IPS-18c (cell line): ENCODE results near the gene KCNE1.
"Not testable (repeated sequence)": the region's sequence is repeated elsewhere in the genome, so short reads cannot be mapped to it uniquely, and the experiment has no call there.

Experiments
- H3K4me3 ChIP-seq: 2 replicates; pipeline ENCODE4 v1.7.0; 2013; ENCODE audit warnings: low read depth, mild to moderate bottlenecking, low read length, moderate library complexity; ENCODE audit not compliant: insufficient read depth
- H3K9me3 ChIP-seq: one replicate; pipeline ENCODE4 v1.6.1; 2013; ENCODE audit warnings: mild to moderate bottlenecking, low read length, moderate library complexity; ENCODE audit not compliant: control insufficient read depth, insufficient read depth

Gene KCNE1

DNA sequence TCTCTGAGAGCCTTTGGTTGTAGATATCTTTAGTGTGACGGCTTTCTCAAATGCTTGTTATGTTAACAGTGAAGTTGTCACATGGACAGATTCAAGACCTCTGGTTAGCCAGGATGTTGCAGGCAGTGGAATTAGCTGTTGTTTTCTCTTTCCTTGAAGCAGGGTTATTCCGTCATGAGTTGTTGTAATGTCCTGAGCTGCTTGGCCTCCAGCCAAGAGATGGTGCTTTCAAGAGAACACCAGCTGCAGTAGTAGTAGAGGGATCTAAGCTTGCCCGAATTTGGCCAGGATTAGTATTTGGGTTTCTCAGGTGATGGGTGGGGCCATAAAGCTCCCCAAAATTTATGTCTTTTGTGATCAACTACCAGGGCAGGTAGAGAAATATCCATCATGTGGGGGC is 13.4 kb downstream of the KCNE1 start:
- Histone ChIP-seq H3K4me3 (no peak overlapping the region), H3K9me3 (no peaks in the 10 kb centered on the region)

DNA sequence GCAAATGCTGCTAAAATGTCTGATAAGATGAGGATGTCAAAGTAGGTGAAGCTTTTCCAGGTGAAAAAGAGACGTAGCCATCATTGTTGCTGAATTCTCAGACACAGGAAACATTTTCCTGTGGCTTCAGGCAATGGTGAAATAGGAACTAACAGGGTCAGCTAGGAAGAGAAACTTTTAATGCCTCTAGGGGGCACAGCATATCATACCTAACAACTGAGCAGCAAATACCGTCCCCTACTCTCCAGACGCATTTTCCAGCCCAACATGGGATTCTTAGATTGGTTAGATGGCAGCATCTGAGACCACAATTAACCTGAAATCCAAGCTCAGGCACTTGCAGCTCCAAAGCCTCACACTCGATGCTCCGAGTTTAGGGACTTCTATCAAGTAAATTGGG is 28.2 kb downstream of the KCNE1 start:
- not testable (repeated sequence) for H3K9me3 ChIP-seq, H3K4me3 ChIP-seq

DNA sequence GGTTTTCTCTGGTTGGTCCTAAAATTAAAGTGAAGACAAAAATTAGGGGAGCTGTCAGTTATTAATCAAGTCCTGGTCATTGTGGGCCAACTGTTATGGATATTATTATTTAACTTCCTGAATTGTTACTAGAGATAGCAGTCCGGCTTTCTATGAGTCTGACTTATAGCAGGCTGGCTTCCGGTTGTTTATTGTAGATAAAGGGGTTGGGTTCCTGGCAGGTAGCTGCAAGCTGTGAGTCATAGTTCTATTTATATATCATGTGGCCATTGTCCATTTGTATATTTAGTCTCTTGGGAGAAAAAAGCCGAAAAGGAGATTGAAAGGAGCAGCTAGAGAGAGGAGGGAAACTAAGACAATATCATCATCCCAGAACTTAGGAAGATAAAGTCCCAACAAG is 28.6 kb downstream of the KCNE1 start:
- not testable (repeated sequence) for H3K9me3 ChIP-seq, H3K4me3 ChIP-seq

DNA sequence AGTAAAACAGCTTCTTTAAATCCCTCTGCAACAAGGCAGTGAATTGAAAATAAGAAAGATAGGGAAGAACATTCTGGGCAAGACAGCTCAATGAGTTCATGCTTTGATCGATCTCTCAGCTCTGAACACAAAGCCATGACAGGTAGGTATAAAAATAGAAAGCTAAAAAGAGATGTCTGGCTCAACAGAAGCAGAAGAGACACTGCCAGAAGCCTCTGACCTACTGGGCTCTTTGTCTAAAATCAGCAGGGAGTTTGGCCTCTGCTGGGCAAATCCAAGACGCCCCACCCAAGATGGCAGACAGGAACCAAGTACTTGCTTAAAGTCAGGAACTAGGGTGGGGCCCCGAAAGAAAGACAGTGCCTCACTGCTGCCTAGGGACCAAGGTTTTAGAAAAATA is 44.7 kb downstream of the KCNE1 start:
- not testable (repeated sequence) for H3K9me3 ChIP-seq, H3K4me3 ChIP-seq

DNA sequence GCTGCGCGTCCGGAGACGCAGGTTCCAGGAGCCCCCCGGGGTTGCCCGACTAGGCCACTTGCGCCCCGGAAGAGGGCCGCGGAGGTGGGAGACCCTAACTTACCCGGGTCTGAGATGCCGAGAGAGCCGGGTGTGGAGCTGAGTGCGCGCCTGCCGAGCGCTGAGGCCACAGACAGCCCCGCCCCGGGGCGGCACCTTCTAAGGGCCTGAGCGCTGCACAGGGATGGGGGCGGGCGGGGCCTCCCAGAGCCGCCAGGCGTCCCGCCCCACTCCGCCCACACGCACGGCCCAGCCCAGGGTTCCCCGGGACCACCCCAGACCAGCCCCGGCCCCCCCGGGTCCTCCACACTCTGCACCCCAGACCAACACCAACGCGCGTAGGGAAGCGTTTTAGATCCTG is 52.6 kb downstream of the KCNE1 start:
- H3K9me3 ChIP-seq, H3K4me3 ChIP-seq: not testable (repeated sequence)

DNA sequence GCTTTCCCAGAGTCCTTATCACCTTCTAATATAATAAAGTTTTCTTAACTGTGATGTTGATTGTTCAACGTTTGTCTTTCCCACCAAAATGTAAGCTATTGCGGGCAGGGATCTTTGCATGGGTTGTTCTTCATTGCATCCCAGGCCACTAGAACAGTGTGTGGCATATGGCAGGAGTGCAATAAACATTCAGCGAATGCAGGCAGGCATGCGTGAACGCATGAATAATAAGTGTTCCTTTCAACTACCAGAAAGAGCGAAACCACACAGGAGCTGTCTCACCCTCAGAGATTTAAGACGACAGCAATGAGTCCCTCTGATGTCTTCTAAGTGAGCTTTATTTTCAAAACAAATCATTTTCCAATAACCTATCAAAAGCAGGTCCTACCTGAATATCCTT is 53.7 kb downstream of the KCNE1 start:
- not testable (repeated sequence) for H3K9me3 ChIP-seq, H3K4me3 ChIP-seq

DNA sequence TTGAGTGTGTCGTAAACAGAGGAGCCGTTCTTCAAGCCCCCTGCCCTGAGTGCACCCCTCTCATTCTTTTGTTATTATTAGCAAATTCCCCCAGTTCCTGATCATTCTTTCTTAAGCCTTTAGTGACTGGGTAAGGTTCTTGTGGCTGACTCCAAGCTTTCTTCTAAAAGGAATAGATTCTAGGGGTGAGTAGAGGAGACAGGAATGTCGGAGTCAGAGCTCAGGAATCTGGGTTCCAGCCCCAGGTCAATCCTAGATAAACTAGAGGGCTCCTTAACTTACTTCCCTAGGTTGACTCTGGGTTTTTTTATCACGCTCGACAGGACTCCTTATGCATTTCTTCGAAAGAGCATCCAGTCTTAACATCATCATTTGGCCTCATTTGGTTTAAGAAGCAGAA is 55.8 kb downstream of the KCNE1 start:
- H3K4me3 ChIP-seq, H3K9me3 ChIP-seq: not testable (repeated sequence)

DNA sequence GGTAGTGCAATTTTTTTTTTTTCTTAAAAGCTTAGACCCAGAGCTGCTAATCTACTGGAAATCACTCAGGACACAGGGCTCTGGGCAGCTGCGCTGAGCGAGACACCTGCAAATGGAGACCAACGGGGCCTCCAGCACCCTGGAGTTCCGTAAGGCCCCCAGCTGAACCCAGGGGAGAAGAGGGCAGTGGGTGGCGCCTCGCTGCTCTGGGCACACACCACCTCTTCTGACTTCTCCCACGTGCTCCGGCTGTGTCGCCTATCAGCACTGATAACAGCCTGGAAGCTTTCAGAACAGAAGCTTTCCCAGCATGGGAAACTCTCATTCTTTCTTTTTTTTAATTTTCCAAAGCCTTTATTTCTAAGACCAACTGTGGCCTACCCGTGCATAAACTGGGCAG is 56.4 kb downstream of the KCNE1 start:
- H3K9me3 ChIP-seq, H3K4me3 ChIP-seq: not testable (repeated sequence)

DNA sequence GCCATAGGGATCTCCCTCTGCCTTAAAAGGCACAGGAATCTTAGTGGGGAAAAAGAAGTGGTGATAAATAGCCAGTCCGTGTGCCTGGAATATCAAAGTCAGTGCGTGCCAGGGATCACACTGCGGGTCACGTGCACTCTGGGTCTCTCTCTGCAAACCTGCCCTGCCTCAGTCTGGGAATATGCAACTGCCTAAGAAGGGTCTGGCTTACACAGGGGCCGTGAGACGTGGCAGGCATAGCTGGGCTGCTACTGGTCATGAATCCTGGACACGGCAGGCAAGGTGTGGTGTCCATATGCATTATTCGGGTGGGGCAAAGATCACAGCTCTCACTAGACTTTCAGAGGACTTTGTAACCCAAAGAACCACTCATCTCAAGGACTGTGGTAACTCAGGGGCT is 65.0 kb downstream of the KCNE1 start:
- not testable (repeated sequence) for H3K4me3 ChIP-seq, H3K9me3 ChIP-seq

DNA sequence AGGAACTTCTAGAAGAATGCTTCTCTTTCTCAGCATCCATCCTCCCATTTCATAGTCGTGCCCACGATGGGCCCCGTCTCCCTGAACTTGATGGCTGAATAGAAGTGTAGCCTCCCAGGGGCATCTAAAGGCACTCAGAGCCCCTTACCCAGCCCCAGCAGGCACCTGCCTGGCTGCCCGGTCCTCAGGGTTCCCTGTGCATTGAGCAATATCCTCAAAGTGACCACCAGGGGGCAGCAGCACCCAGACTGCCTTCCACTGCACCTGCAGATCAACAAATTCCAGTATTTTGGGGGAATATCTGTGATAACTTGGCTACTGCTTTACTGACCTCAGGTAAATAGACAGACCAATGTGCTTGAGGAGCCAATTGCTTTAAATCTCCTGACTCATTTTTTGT is 68.5 kb downstream of the KCNE1 start:
- H3K9me3 ChIP-seq, H3K4me3 ChIP-seq: not testable (repeated sequence)

DNA sequence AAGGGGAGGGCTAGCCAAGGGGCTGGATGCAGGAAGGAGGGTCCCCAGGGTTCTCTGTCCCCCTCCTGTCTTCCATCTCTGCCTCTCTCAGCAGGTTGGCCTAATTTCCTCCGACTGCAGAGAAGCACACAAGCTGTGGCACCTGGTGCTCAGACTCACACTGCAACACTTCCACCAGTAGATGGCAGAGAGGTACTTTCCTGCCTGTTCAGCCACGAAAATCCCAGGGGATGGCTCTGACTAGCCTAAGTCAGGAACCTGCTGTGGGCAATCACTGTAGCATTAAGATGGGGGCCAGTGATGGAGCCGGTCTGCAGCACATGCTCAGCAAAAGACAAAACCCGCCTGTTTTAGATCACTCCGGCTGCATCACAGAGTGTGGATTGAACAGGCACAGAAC is 82.3 kb downstream of the KCNE1 start:
- H3K9me3 ChIP-seq, H3K4me3 ChIP-seq: not testable (repeated sequence)

DNA sequence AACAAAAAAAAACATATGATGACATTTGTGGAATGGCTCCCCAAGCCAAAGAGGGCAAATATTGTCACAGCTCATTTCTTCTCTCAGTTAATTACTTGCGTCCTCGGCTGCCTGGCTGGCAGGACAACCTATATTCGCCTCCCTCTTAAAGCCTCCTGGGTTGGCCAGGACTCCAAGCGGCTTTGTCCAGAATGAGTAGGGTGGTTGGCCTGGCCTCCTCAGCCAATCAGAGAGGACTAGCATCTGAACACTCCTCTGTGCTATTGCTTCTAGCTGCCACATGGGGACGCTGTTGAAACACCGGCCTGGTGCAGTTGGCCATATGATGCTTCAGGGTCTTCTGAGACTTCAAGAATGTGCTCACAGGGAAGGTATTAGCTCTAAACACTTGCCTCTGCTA is 83.6 kb downstream of the KCNE1 start:
- not testable (repeated sequence) for H3K9me3 ChIP-seq, H3K4me3 ChIP-seq

DNA sequence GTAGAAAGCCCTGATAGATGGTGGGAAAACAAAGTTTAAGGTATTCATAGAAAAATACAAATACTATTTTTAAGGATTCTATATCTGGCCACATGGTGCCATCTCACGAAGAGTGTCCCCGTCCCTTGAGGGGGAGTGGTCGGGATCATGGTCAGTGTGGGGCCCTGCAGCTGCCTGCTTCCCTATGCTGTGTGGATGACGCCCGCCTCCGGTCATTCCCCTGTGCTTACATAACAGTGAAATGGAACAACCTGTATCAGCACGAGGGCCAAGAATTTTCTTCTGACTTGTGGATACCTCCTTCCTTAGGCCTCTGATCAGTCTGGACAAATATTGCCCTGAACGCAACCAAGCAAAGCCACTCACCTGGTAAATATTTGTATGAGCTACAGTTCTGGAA is 84.7 kb downstream of the KCNE1 start:
- H3K4me3 ChIP-seq, H3K9me3 ChIP-seq: not testable (repeated sequence)

DNA sequence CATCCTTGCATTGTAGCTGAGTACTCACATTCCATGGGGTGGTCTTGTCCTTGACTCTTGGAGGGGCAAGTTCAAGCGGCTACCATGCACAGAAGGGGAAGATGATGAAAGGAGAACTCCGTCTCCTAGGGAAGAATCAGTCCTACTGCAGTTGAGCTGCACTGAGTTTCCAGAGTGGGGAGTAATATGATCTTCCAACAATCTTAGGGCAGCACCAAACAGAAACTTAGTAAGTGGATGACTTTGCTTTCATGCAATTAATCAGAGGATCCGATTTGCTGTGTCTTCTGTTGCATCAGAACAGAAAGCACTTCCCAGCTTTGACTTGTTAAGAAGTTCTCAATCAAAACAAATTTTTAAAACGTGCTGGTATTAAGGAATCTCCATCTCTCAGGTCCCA is 88.2 kb downstream of the KCNE1 start, which contains the start of gene SMIM34:
TSS of gene SMIM34 (minus strand) at position 147 of the 400 bp plus-strand sequence. CDS start at position 35, 112 bp downstream.
- not testable (repeated sequence) for H3K4me3 ChIP-seq, H3K9me3 ChIP-seq

DNA sequence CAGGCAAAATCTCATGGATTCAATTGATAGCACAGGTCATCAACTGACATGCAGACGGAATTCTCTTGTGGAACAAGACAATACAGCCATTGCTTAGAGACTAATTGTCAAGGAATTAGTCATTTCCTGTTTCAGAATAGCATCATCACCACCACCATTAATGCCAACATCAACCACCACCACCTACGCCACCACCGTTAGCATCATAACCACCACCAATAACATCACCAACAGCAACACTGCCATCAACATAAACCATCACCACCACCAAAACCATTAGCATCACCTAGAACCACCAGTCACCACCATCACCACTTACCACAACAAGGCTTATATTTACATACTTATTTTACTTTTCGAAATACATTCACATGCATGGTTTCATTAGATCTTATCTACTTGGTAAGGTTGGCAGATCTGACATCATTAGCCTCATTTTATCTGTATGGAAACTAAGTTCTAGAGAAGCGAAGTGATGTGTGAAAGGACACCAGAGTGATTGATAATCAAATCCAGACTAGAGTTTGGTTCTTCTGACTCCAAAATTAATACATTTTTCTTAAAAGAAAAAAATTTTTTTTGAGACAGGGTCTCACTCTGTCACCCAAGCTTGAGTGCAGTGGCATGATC is 94.4 kb downstream of the KCNE1 start:
- H3K9me3 ChIP-seq, H3K4me3 ChIP-seq: not testable (repeated sequence)

DNA sequence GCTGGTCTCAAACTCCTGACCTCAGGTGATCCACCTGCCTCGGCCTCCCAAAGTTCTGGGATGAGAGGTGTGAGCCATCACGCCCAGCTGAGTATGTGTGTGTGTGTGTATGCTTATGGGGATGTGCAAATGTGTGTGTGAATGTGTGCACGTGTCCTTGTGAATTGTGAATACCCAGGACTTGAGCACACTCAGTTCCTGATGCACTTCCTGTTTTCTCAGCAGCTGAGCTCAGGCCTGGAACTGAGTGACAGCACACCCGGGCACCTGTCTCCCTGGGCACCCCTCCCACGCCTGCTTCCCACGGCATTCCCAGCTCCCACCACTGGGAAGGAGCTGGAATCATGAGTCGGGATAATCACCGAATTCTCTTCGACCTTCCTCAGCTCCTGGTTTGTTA is 104.7 kb downstream of the KCNE1 start:
- H3K4me3 ChIP-seq, H3K9me3 ChIP-seq: not testable (repeated sequence)

DNA sequence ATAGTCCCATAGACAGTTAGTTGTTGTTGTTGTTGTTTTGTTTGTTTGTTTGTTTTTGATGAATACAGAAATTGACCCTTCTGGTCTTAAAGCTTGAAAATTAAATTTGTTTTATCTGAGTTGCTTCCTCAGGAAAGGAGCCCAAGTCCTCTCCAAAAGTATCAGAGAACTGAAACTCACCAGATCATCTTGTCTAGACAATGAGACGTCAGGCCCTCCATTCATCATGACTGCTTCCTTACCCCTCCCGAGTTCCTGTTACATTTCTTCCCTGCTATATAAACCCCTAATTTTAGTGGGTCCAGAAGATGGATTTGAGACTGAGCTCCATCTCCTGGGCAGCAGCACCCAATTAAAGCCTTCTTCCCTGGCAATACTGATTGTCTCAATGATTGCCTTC is 105.3 kb downstream of the KCNE1 start:
- not testable (repeated sequence) for H3K4me3 ChIP-seq, H3K9me3 ChIP-seq

DNA sequence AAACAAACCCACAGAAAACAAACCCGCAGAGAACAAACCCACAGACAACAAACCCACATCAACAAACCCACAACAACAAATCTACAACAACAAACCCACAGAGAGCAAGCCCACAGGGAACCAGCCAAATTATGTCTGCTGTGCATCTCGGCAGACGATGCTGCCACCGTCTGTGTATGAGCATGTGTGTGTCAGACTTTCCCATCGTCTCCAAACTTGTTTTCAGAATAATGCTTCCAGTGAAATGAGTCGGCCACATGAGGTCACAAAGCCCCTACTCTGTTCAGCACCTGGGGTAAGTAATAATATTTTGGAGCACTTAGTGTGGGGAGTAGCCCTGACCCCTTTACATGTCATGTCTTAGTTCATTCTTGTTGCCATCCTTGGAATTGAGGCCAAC is 105.9 kb downstream of the KCNE1 start:
- H3K9me3 ChIP-seq, H3K4me3 ChIP-seq: not testable (repeated sequence)

DNA sequence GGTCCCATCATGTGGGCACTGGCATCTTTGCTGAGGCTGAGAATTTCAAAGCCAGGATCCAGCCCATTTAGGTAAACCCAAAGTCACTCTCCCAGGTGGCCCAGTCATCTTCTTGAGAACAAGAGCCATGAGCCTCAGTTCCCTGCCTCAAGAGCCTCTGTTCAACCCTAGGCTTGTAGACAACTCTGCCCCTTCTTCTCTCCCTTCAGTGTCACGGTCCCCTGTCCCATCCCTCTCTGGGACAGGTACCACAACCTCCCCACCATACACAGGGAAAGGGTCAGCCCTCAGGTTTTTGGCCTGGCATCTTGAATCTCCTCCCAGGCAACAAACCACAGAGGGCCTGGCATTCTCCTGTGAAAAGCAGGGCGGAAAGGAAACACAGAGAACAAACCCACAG is 106.3 kb downstream of the KCNE1 start:
- H3K9me3 ChIP-seq, H3K4me3 ChIP-seq: not testable (repeated sequence)
